ENCODE results near the gene BCKDHB. TPM values are rescaled to one million over a fixed set of nuclear protein-coding genes. Genes with fewer than 3 reads are reported as not detected.
"Not testable (repeated sequence)": the region's sequence is repeated elsewhere in the genome, so short reads cannot be mapped to it uniquely, and the experiment has no call there.

BCKDHB gene
- total RNA-seq, 1 donor from 2014 or later: 14.3 TPM

DNA sequence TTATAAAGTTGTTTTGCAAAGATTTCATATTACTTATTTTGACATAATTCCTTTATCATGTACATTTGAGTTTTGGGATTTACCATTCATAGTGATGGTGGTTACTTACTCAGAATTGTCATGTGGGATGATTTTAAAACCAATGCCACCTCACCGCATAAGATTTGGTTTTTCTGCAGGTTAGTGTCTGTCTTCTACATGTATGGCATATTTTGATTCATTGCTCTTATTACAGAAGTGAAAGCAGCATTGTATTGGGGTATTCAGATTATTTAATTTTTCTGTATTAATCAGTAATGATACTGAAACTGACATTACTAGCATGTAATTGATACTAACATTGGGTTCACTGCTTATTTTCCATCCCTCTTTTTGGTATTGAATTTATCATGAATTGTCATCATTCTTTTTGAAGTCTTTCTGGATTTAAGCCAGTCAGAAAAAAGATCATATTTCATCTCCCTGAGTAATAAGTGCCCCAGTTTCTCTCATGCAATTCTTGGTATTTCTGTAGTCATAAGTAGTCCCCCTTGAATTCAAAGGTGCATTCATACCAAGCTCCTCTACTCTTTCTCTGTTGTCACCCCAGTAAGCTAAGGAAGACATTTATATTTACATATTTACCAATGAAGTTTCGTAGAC, 176.6 kb downstream of the BCKDHB start:
- Histone ChIP-seq H3K36me3 (no peaks in the 10 kb centered on the region), H3K27me3 (no peaks in the 10 kb centered on the region), H3K9me3 (no peaks in the 10 kb centered on the region), H3K4me1 (no peaks in the 10 kb centered on the region), H3K4me3 (no peak overlapping the region), H3K27ac (no peak overlapping the region)
- no peak for DNase-seq (ENCODE audit: low spot score in 2 of 2)
- TF ChIP-seq, protein P1, sequence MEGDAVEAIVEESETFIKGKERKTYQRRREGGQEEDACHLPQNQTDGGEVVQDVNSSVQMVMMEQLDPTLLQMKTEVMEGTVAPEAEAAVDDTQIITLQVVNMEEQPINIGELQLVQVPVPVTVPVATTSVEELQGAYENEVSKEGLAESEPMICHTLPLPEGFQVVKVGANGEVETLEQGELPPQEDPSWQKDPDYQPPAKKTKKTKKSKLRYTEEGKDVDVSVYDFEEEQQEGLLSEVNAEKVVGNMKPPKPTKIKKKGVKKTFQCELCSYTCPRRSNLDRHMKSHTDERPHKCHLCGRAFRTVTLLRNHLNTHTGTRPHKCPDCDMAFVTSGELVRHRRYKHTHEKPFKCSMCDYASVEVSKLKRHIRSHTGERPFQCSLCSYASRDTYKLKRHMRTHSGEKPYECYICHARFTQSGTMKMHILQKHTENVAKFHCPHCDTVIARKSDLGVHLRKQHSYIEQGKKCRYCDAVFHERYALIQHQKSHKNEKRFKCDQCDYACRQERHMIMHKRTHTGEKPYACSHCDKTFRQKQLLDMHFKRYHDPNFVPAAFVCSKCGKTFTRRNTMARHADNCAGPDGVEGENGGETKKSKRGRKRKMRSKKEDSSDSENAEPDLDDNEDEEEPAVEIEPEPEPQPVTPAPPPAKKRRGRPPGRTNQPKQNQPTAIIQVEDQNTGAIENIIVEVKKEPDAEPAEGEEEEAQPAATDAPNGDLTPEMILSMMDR (IDR thresholded peaks at IDR 0.05): no peak
- intact Hi-C loops (cut with DNase I): no loop called here

DNA sequence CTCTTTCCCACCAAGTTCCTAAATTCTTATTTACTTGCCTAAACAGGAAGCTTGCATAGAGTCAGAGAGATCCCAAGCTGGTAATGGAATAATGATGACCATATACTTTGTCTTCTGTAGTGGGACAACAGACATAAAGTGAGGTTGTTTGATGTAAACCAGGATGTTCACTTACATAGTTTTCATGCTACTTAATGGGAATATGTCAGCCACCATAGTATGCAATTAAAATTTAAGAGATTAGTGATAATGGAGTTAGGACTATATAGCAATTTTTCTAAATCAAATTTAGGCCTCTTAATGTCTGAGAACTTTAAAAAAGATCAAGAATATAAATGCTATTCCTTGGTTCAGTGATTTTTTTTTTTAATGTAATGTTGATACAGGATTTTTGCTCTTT, 180.6 kb downstream of the BCKDHB start:
- Histone ChIP-seq H3K36me3 (no peaks in the 10 kb centered on the region), H3K27ac (no peak overlapping the region), H3K4me3 (no peak overlapping the region), H3K4me1 (peaks cover 0 to 2% of the 10 kb centered on the region in 2 donors), H3K9me3 (no peaks in the 10 kb centered on the region), H3K27me3 (no peaks in the 10 kb centered on the region)
- no peak for DNase-seq (ENCODE audit: low spot score in 2 of 2)
- TF ChIP-seq, protein P1 (IDR thresholded peaks at IDR 0.05): no peak
- intact Hi-C loops (cut with DNase I): no loop called here

DNA sequence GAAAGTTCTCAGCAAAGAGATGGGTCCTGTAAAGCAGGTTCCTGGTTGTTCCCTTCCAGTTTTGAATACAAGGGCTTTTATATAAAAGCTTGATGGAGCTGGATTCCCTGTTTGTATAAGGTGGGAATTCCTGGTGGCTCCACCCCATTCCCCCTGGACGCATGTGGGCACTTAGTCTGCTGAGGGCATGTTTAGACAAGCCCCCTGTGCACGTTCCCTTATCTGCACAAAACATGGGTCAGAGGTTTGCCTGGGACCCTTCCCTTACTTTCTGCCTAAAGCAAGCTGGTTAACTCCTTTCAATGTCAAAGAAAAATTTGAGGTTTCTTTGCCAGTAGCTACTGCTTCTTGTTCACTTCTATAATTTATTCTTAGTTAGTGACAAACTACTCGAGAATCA, 181.1 kb downstream of the BCKDHB start:
- no peak for DNase-seq (ENCODE audit: low spot score in 2 of 2)
- H3K4me1 ChIP-seq: peaks cover 0 to 2% of the 10 kb centered on the region in 2 donors
- H3K4me3 ChIP-seq: no peak overlapping the region
- H3K27me3 ChIP-seq: no peaks in the 10 kb centered on the region
- H3K27ac ChIP-seq: no peak overlapping the region
- H3K9me3 ChIP-seq: no peaks in the 10 kb centered on the region
- TF ChIP-seq, protein P1 (IDR thresholded peaks at IDR 0.05): no peak
- H3K36me3 ChIP-seq: no peaks in the 10 kb centered on the region
- intact Hi-C loops (cut with DNase I): no loop called here

DNA sequence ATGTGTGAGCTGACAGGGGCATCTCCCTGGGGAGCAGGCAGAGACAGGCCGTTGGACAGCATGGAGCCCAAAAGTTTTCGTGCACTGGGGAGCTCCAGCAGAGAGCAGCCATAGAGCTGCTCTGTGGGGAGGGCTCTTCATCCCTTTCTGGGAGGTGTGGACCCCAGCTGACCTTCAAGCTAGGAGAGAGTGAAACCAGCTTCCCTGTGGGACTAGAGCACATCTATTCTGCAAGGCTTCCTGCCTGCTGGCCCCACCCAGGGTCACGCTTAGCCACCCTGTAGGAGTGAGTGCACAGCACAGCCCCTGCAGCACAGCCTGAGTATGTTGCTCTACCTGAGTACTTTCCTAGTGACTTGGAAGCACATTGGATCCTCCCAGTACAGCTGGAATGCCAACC, 183.3 kb downstream of the BCKDHB start:
- DNase-seq (ENCODE audit: low spot score in 2 of 2): no peak
- H3K9me3 ChIP-seq: peaks cover under 1 to 11% of the 10 kb centered on the region in 2 donors
- intact Hi-C loops (cut with DNase I): no loop called here

DNA sequence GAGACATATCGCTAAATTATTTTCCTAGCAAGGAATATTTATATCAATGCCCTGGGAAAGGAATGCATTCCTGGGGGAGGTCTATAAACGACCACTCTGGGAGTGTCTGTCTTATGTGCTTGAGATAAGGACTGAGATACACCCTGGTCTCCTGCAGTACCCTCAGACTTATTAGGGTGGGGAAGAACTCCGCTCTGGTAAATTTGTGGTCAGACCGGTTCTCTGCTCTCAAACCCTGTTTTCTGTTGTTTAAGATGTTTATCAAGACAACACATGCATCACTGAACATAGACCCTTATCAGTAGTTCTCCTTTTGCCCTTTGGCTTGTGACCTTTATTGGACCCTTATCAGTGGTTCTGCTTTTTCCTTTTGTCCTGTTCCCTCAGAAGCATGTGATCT, 188.1 kb downstream of the BCKDHB start:
- H3K36me3 ChIP-seq; DNase-seq (ENCODE audit: low spot score in 2 of 2); H3K27ac ChIP-seq; intact Hi-C loops (cut with DNase I); H3K27me3 ChIP-seq; H3K4me3 ChIP-seq; H3K4me1 ChIP-seq: not testable (repeated sequence)
- peaks cover 3 to 13% of the 10 kb centered on the region in 2 donors for H3K9me3 ChIP-seq

More for the DNA sequence above, 183.3 kb downstream of the BCKDHB start:
- no peak overlapping the region for H3K4me3 ChIP-seq
- TF ChIP-seq, protein P1 (IDR thresholded peaks at IDR 0.05): no peak
- no peaks in the 10 kb centered on the region for H3K36me3 ChIP-seq
- H3K4me1 ChIP-seq: peaks cover 0 to 2% of the 10 kb centered on the region in 2 donors
- no peak overlapping the region for H3K27ac ChIP-seq
- no peaks in the 10 kb centered on the region for H3K27me3 ChIP-seq

DNA sequence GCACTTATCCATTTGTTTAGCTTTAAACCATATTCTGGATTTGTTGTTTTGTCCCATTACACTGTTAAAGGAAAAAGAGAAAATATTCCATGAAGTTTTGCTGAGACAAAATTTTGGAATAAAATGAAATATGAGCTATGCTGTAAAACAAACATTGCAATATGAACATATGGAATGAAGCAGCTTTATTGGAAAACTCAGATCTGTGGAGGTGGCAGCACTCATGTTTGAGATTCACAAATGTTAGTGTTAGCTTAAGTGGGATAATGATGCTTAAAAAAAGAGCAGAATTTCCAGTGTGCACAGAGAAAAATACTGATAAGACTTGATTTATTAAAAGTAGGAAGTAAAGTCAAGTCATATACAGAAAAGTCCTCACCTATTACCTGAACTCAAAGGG, 196.2 kb downstream of the BCKDHB start:
- TF ChIP-seq, protein P1 (IDR thresholded peaks at IDR 0.05): no peak
- no peaks in the 10 kb centered on the region for H3K4me1 ChIP-seq
- H3K9me3 ChIP-seq: peaks cover 0 to 13% of the 10 kb centered on the region in 2 donors
- no peaks in the 10 kb centered on the region for H3K27me3 ChIP-seq
- intact Hi-C loops (cut with DNase I): no loop called here
- DNase-seq (ENCODE audit: low spot score in 2 of 2): no peak
- H3K4me3 ChIP-seq: no peak overlapping the region
- no peak overlapping the region for H3K27ac ChIP-seq
- no peaks in the 10 kb centered on the region for H3K36me3 ChIP-seq

Data from ascending aorta (tissue), 2 donors.